Measurements from ENCODE around the gene ZNF442. TPM values are rescaled to one million over a fixed set of nuclear protein-coding genes. Genes with fewer than 3 reads are reported as not detected.

Gene ZNF442
- not detected in 5 replicates for total RNA-seq (2022; extraction: Qiagen RNA extraction)

DNA sequence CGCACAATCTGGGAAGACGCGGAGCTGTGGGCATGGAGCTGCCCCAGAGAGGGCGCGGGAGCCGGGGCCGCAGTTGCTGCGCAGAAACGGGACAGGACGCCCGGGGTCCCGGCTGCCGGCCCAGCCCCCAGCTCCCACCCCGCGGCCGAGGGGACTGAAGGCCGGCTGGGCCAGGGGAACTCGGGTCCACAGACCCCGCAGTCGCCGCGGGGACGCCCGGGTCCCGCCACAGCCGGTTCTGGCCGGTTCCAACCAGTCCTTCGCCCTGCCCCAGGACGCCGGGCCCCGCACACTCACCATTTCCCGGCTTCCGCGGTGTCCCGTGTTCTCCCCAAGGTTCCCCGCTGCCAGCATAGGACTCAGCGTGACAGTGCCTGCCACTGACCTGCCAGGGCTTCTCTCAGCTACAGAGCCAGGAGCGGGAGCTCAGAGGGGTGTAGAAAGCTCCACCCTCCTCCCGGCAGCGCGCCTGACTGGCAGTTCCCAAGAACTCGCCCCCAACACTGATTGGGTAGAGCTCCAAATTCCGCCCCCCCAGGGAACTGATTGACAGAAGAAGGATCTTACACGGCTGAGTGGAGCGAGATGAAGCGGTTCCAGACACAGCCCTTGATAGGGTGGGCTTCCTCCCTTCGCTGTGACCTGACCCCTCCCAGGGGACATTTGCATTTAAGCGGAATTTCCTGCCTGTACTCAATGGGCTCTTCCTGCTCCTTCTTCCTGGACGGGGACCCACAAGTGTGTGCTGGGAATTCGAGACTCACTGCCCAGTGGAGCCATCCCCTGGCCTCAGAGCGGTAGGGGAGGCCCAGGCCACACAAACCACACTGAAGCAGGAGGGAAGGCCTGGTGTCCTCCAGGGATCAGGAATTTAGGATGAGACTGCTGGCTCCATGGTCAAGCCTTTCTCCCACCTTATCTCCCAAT lies at the start of gene ZNF442:
Gene ZNF442 (minus strand): TSS at position 448 of the 927 bp plus-strand sequence. CDS start 2,052 bp downstream, outside the sequence.

DNA sequence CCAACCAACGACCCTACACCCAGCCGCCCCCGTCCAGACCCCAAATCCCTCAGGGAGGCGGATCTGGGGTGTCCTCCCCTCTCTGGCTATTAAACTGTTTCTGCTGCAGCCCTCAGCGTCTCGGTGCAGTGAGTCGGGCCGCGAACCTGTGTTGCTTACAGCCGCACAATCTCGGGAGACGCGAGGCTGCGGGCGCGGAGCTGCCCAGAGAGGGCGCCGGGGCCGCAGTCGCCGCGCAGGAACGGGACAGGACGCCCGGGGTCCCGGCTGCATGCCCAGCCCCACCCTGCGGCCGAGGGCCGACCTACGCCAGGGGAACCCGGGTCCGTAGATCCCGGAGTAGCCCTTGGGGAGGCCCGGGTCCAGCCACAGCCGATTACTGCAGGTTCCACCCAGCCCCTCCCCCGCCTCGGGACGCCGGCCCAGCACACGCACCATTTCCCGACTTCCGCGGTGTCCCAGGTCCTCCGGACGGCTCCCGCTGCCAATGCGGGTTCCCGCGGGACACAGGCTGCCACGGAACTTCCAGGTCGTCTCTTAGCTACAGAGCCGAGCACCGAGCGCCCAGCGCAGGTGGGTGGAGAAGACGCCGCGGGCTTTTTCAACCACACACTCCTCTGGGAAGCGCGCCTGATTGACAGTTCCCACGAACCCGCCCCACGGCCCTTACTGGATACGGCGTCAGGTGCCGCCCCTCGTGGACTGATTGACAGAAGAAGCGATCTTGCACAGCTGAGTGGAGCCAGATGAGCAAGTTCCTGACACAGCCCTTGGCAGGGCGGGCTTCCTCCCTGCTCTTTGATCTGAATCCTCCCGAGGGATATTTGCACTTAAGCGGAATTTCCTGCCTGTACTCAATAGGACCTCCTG lies 35.4 kb upstream of the ZNF442 start, which contains the start of gene ZNF799:
Gene ZNF799 (minus strand): TSS at position 639 of the 870 bp plus-strand sequence. CDS start 201 bp downstream, at position 438.

DNA sequence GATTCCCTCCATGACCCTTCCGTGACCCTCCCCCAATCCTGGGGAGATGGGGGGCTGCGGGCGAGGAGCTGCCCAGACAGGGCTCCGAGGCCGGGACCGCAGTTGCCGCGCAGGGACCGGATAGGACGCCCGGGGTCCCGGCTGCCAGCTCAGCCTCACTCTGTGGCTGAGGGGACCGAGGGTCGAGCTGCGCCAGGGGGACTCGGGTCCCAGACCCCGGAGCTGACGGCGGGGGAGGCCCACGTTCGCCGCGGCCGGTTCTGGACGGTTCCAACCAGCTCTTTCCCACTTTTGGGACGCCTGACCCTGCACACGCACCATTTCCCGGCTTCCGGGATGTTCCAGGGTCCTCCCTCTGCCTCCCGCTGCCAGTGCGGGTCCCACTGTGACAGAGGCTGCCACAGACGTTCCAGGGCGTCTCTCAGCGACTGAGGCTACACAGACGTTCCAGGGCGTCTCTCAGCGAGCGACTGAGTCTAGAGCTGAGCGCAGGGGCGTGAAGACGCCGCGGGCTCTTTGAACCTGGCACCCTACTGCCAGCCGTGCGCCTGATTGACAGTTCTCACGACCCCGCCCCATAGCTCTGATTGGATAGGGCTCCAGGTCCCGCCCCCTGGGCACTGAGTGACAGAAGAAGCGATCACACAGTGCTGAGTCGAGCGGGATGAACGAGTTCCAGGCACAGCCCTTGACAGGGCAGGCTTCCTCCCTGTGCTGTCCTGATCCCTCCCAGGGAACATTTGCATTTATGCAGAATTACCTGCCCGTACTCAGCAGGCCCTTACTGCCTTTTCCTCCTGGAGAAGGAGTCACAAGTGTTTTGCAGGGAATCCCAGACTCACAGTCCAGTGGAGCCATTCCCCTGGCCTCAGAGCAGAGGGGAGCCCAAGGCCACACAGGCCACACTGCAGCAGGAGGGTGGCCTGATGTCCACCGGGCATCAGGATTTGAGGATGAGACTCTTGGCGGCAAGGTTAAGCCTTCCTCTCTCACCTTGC lies 32.0 kb downstream of the ZNF442 start, which contains the start of gene ZNF563:
Gene ZNF563 (minus strand): TSS at position 472 of the 998 bp plus-strand sequence. CDS start 151 bp downstream, at position 321.

Other genes with a start within 250 kb of the ZNF442 start
- 0.12 to 0.37 TPM (median 0.20 TPM) in 5 replicates for gene ZNF20, start 225.3 kb downstream of the ZNF442 start, total RNA-seq (2022; extraction: Qiagen RNA extraction)
- gene ZNF625, start 208.9 kb downstream of the ZNF442 start, total RNA-seq (2022; extraction: Qiagen RNA extraction): not detected in 5 replicates
- gene ZNF136, start 202.6 kb downstream of the ZNF442 start, total RNA-seq (2022; extraction: Qiagen RNA extraction): 1.2 to 2.0 TPM (median 1.7 TPM) in 5 replicates
- 0.36 to 1.1 TPM (median 0.61 TPM) in 5 replicates for gene ZNF44, start 70.8 kb downstream of the ZNF442 start, total RNA-seq (2022; extraction: Qiagen RNA extraction)
- gene ZNF563, start 32.0 kb downstream of the ZNF442 start, total RNA-seq (2022; extraction: Qiagen RNA extraction): not detected in 5 replicates
- gene ZNF799, start 35.6 kb upstream of the ZNF442 start, total RNA-seq (2022; extraction: Qiagen RNA extraction): 1.4 to 2.3 TPM (median 1.6 TPM) in 5 replicates
- gene ZNF443, start 75.3 kb upstream of the ZNF442 start, total RNA-seq (2022; extraction: Qiagen RNA extraction): 0.80 to 1.1 TPM (median 0.92 TPM) in 5 replicates
- gene ZNF709, start 119.1 kb upstream of the ZNF442 start, total RNA-seq (2022; extraction: Qiagen RNA extraction): 0.05 TPM in 1 of 5 replicates, not detected in the others
- gene ZNF564, start 185.8 kb upstream of the ZNF442 start, total RNA-seq (2022; extraction: Qiagen RNA extraction): 1.3 to 2.4 TPM (median 1.9 TPM) in 5 replicates
- gene ZNF490, start 245.1 kb upstream of the ZNF442 start, total RNA-seq (2022; extraction: Qiagen RNA extraction): 0.34 to 0.89 TPM (median 0.70 TPM) in 5 replicates
- 4.8 to 5.5 TPM (median 5.3 TPM) in 5 replicates for gene ZNF791, start 245.2 kb upstream of the ZNF442 start, total RNA-seq (2022; extraction: Qiagen RNA extraction)